ENCODE results near the gene PARD3B.

Gene PARD3B

DNA sequence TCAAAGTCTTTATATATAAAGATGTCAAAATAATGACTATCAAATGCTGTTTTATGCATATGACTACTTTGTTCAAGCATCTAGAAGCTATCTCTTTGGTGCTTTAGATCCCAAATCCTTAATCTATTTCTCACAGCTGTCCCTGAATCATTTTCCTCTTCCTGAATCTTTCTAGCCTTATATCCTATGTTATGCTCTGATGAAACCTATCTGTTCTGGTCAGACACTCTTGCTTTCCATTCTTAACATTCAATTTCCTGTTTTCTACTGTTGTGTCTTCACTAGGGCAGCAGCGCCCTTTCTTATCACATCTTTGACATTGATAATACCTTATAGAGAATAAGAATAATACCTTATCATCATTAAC lies 6.3 kb upstream of the PARD3B start:
- Histone ChIP-seq H3K4me2 (ENCODE audit: low read length) (no peak overlapping the region), H3K9me3 (ENCODE audit: control insufficient read depth, insufficient read depth, low read length) (no peaks in the 10 kb centered on the region), H3K4me1 (ENCODE audit: control insufficient read depth, low read length) (no peaks in the 10 kb centered on the region), H3K36me3 (ENCODE audit: control insufficient read depth, low read length) (no peaks in the 10 kb centered on the region), H3K9me2 (replicated peaks; ENCODE audit: control insufficient read depth, low read length) (no peaks in the 10 kb centered on the region), H3K27ac (ENCODE audit: low read depth, low read length) (no peak overlapping the region), H3K79me2 (ENCODE audit: control insufficient read depth, low read length) (no peaks in the 10 kb centered on the region), H3F3A (ENCODE audit: control insufficient read depth, insufficient read depth) (no peaks in the 10 kb centered on the region), H3K4me3 (ENCODE audit: low read length) (no peak overlapping the region), H3K27me3 (ENCODE audit: control insufficient read depth, low read length) (no peaks in the 10 kb centered on the region), H4K20me1 (ENCODE audit: control insufficient read depth, insufficient read depth, low read depth, low read length) (no peaks in the 10 kb centered on the region)
- TF ChIP-seq EZH2phosphoT487 (IDR thresholded peaks at IDR 0.05; ENCODE audit: borderline replicate concordance, low read length) = no peak
- TF ChIP-seq, protein P1, sequence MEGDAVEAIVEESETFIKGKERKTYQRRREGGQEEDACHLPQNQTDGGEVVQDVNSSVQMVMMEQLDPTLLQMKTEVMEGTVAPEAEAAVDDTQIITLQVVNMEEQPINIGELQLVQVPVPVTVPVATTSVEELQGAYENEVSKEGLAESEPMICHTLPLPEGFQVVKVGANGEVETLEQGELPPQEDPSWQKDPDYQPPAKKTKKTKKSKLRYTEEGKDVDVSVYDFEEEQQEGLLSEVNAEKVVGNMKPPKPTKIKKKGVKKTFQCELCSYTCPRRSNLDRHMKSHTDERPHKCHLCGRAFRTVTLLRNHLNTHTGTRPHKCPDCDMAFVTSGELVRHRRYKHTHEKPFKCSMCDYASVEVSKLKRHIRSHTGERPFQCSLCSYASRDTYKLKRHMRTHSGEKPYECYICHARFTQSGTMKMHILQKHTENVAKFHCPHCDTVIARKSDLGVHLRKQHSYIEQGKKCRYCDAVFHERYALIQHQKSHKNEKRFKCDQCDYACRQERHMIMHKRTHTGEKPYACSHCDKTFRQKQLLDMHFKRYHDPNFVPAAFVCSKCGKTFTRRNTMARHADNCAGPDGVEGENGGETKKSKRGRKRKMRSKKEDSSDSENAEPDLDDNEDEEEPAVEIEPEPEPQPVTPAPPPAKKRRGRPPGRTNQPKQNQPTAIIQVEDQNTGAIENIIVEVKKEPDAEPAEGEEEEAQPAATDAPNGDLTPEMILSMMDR (IDR thresholded peaks at IDR 0.05; ENCODE audit: low read depth, low read length, poor library complexity, severe bottlenecking) = no peak

DNA sequence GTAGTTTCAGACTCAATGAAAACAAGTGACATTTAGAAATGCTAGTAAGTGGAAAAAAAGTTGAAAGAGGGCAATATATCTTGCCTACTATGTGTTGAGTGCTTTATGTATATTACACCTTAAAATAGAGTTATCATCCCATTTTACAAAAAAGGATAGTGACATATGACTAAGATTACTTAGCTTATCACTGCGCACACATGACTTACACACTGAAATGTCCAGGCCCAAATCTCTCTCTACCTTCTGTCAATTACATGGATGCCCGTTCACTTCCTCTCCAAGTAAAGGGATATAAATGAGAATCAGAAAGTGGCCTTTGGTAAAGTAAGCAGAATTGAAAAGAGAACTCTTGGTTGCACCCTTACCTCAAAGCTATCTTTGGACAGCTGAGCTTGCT lies 3.6 kb upstream of the PARD3B start:
- Histone ChIP-seq H4K20me1 (ENCODE audit: control insufficient read depth, insufficient read depth, low read depth, low read length) (no peaks in the 10 kb centered on the region), H3K36me3 (ENCODE audit: control insufficient read depth, low read length) (no peaks in the 10 kb centered on the region), H3K27me3 (ENCODE audit: control insufficient read depth, low read length) (no peaks in the 10 kb centered on the region), H3K4me2 (ENCODE audit: low read length) (no peak overlapping the region), H3K4me3 (ENCODE audit: low read length) (no peak overlapping the region), H3K4me1 (ENCODE audit: control insufficient read depth, low read length) (no peaks in the 10 kb centered on the region), H3K9me3 (ENCODE audit: control insufficient read depth, insufficient read depth, low read length) (peaks cover 7% of the 10 kb centered on the region; the same call in 1 of the 2 replicates), H3K27ac (ENCODE audit: low read depth, low read length) (no peak overlapping the region), H3K9me2 (replicated peaks; ENCODE audit: control insufficient read depth, low read length) (no peaks in the 10 kb centered on the region), H3F3A (ENCODE audit: control insufficient read depth, insufficient read depth) (no peaks in the 10 kb centered on the region), H3K79me2 (ENCODE audit: control insufficient read depth, low read length) (no peaks in the 10 kb centered on the region)
- no peak for TF ChIP-seq EZH2phosphoT487 (IDR thresholded peaks at IDR 0.05; ENCODE audit: borderline replicate concordance, low read length)
- TF ChIP-seq, protein P1 (IDR thresholded peaks at IDR 0.05; ENCODE audit: low read depth, low read length, poor library complexity, severe bottlenecking) = no peak

DNA sequence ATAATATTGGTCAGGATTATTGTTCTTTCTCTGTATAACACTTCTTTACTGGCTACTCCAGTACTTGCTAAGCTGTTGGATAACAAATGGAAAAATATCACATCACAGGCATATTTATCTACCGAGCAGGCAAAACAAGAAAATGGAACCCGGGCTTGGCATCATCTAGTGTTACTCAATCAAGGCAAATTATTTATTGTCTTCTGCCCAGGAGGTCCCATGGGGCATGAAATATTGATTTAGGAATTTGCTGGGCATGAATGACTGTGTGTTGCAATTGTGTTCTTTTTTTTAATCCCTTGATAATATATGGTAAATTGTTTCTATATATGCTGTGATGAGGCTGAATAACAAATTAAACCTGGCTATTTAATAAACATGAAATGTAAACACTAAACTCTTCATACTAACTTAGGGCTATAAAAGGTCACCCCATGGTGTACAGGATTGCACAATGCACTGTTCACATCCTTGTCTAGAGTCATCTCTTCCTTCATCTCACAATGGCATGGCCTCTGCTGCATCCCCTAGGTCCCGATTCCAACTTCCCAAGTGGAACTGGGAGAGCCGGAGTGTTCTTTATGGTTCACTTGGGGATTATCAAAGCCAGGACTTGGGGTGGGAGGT lies 2.2 kb upstream of the PARD3B start:
- Histone ChIP-seq H3K9me3 (ENCODE audit: control insufficient read depth, insufficient read depth, low read length) (peaks cover 7% of the 10 kb centered on the region; the same call in 1 of the 2 replicates), H3K36me3 (ENCODE audit: control insufficient read depth, low read length) (no peaks in the 10 kb centered on the region), H4K20me1 (ENCODE audit: control insufficient read depth, insufficient read depth, low read depth, low read length) (no peaks in the 10 kb centered on the region), H3K4me1 (ENCODE audit: control insufficient read depth, low read length) (no peaks in the 10 kb centered on the region), H3K27ac (ENCODE audit: low read depth, low read length) (no peak overlapping the region), H3F3A (ENCODE audit: control insufficient read depth, insufficient read depth) (no peaks in the 10 kb centered on the region), H3K27me3 (ENCODE audit: control insufficient read depth, low read length) (no peaks in the 10 kb centered on the region), H3K9me2 (replicated peaks; ENCODE audit: control insufficient read depth, low read length) (no peaks in the 10 kb centered on the region), H3K4me3 (ENCODE audit: low read length) (no peak overlapping the region), H3K79me2 (ENCODE audit: control insufficient read depth, low read length) (no peaks in the 10 kb centered on the region), H3K4me2 (ENCODE audit: low read length) (no peak overlapping the region)
- TF ChIP-seq EZH2phosphoT487 (IDR thresholded peaks at IDR 0.05; ENCODE audit: borderline replicate concordance, low read length) = no peak
- TF ChIP-seq, protein P1 (IDR thresholded peaks at IDR 0.05; ENCODE audit: low read depth, low read length, poor library complexity, severe bottlenecking) = no peak
